ENCODE measurements around the gene MIPOL1. TPM values are rescaled to one million over a fixed set of nuclear protein-coding genes. Genes with fewer than 3 reads are reported as not detected.

MIPOL1 gene
- total and polyA plus RNA-seq, 2 donors (not counting 3 experiments of a cell fraction or from before 2014, with no cell fraction given), result 3.4 to 33.5 TPM

DNA sequence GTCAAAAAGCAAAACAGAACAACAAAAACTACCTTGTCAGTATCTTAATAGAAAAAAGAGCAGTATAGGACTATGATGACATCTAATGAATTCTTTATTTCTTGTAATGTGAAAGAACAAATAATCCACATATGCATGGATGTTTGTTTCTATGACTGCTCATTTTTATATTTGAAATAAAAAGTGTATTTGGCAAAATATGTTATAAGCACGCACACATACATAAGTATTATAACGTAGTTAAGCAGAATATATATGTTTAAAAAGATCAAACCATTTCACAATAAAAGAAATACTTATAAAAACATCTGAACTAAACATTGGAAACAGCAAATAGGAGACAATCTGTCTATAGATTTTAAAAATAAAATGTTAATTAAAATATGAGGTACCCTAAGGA lies 74.8 kb downstream of the MIPOL1 start:
- no TSS peak for BruUV-seq (replicated peaks)
- TF ChIP-seq, protein P1, sequence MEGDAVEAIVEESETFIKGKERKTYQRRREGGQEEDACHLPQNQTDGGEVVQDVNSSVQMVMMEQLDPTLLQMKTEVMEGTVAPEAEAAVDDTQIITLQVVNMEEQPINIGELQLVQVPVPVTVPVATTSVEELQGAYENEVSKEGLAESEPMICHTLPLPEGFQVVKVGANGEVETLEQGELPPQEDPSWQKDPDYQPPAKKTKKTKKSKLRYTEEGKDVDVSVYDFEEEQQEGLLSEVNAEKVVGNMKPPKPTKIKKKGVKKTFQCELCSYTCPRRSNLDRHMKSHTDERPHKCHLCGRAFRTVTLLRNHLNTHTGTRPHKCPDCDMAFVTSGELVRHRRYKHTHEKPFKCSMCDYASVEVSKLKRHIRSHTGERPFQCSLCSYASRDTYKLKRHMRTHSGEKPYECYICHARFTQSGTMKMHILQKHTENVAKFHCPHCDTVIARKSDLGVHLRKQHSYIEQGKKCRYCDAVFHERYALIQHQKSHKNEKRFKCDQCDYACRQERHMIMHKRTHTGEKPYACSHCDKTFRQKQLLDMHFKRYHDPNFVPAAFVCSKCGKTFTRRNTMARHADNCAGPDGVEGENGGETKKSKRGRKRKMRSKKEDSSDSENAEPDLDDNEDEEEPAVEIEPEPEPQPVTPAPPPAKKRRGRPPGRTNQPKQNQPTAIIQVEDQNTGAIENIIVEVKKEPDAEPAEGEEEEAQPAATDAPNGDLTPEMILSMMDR (IDR thresholded peaks at IDR 0.05; ENCODE audit: extremely low read depth in 1 of 2, insufficient read depth in 1 of 2, low read depth in 1 of 2, low read length in 2 of 2), result no peak
- TF ChIP-seq, protein P2, sequence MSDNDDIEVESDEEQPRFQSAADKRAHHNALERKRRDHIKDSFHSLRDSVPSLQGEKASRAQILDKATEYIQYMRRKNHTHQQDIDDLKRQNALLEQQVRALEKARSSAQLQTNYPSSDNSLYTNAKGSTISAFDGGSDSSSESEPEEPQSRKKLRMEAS (IDR thresholded peaks at IDR 0.05; ENCODE audit: insufficient read depth, insufficient read length), result no peak
- TF ChIP-seq GATA2 (IDR thresholded peaks at IDR 0.05; ENCODE audit: insufficient read depth, insufficient read length, low read depth, low read length), result no peak

DNA sequence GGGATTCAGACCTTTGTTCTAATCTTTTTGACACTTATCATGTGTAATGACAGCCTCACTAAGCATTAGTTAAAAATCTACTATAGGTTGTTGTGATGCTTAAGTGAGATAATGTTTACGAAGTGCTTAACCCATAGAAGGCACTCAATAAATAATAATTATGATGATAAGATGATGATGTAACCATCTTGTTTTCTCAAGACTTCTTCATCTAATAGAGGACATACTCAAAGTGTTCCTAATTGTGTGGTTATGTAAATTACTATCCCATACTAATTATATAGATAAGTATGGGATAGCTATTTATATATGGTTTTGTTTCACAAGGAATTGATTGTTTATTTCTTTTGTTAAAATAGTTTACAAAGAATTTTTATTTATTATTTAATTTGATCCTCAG lies 76.9 kb downstream of the MIPOL1 start:
- Histone ChIP-seq H4K20me1 (replicated peaks; ENCODE audit: control insufficient read depth, extremely low read depth, insufficient read depth, low read length) (no peaks in the 10 kb centered on the region), H3K79me2 (ENCODE audit: control insufficient read depth, insufficient read depth, low read length) (no peaks in the 10 kb centered on the region), H3K9me3 (replicated peaks; ENCODE audit: control insufficient read depth, insufficient read depth, low read length) (no peaks in the 10 kb centered on the region), H3K27me3 (ENCODE audit: control insufficient read depth in 2 of 2, insufficient read depth in 2 of 2, low read length in 2 of 2) (no peaks in the 10 kb centered on the region), H2AFZ (ENCODE audit: low read depth, low read length) (no peak overlapping the region), H3K27ac (ENCODE audit: insufficient read depth, low read depth, low read length) (no peak overlapping the region), H3K36me3 (ENCODE audit: control insufficient read depth in 2 of 2, extremely low read depth in 1 of 2, insufficient read depth in 2 of 2, low read length in 2 of 2) (no peaks in the 10 kb centered on the region), H3K4me1 (ENCODE audit: control insufficient read depth, extremely low read depth, insufficient read depth, low read length) (peaks cover 3% of the 10 kb centered on the region), H3K9me1 (replicated peaks; ENCODE audit: control insufficient read depth, extremely low read depth, insufficient read depth, low read length) (no peaks in the 10 kb centered on the region), H3K9ac (replicated peaks; ENCODE audit: extremely low read depth, insufficient read depth, low read length) (no peak overlapping the region), H3K4me2 (ENCODE audit: insufficient read depth, low read length) (no peak overlapping the region), H3K4me3 (replicated peaks in 1 of 3; ENCODE audit: insufficient read depth in 1 of 3, low read depth in 1 of 3, low read length in 3 of 3) (no peak overlapping the region)
- BruUV-seq (replicated peaks), result no TSS peak
- CTCF ChIA-PET, result interaction anchor here (1.5 kb wide), 1 partner anchor 16 kb away, joined by 3 read pairs; no protein-coding TSS in a partner anchor
- intact Hi-C loops (cut with micrococcal nuclease) (no loop called here), dilution Hi-C loops (cut with MboI; ENCODE audit: extremely low pct_ligation_motif_present, low sequenced_read_pairs) (no loop called here)
- no peak for DNase-seq (ENCODE audit: low read depth, low spot score)
- POLR2A ChIA-PET, result no interaction called here
- TF ChIP-seq JUN (IDR thresholded peaks at IDR 0.05; ENCODE audit: borderline replicate concordance, insufficient read depth, insufficient read length, low read depth), result no peak
- no peak for TF ChIP-seq EZH2 (IDR thresholded peaks at IDR 0.05; ENCODE audit: borderline replicate concordance, low read depth, low read length, severe bottlenecking)
- no peak for TF ChIP-seq MYC (IDR thresholded peaks at IDR 0.05; ENCODE audit: low read depth, low read length)
- TF ChIP-seq, protein P2 (IDR thresholded peaks at IDR 0.05; ENCODE audit: insufficient read depth, insufficient read length), result no peak
- no peak for TF ChIP-seq POLR2AphosphoS5 (IDR thresholded peaks at IDR 0.05; ENCODE audit: insufficient read depth, low read depth, low read length)
- no peak for TF ChIP-seq GATA2 (IDR thresholded peaks at IDR 0.05; ENCODE audit: insufficient read depth, insufficient read length, low read depth, low read length)
- TF ChIP-seq POLR2A (IDR thresholded peaks at IDR 0.05; ENCODE audit: low read depth, low read length), result no peak
- TF ChIP-seq FOS (IDR thresholded peaks at IDR 0.05; ENCODE audit: borderline replicate concordance, insufficient read depth, low read length), result no peak
- TF ChIP-seq, protein P1 (IDR thresholded peaks at IDR 0.05; ENCODE audit: extremely low read depth in 1 of 2, insufficient read depth in 1 of 2, low read depth in 1 of 2, low read length in 2 of 2), result no peak
- no peak for FAIRE-seq

More for the DNA sequence above, 74.8 kb downstream of the MIPOL1 start:
- Histone ChIP-seq H3K4me3 (replicated peaks in 1 of 3; ENCODE audit: insufficient read depth in 1 of 3, low read depth in 1 of 3, low read length in 3 of 3) (no peak overlapping the region), H3K4me2 (ENCODE audit: insufficient read depth, low read length) (no peak overlapping the region), H4K20me1 (replicated peaks; ENCODE audit: control insufficient read depth, extremely low read depth, insufficient read depth, low read length) (no peaks in the 10 kb centered on the region), H3K9ac (replicated peaks; ENCODE audit: extremely low read depth, insufficient read depth, low read length) (no peak overlapping the region), H3K27ac (ENCODE audit: insufficient read depth, low read depth, low read length) (no peak overlapping the region), H3K9me3 (replicated peaks; ENCODE audit: control insufficient read depth, insufficient read depth, low read length) (no peaks in the 10 kb centered on the region), H3K9me1 (replicated peaks; ENCODE audit: control insufficient read depth, extremely low read depth, insufficient read depth, low read length) (no peaks in the 10 kb centered on the region), H3K27me3 (ENCODE audit: control insufficient read depth in 2 of 2, insufficient read depth in 2 of 2, low read length in 2 of 2) (no peaks in the 10 kb centered on the region), H3K79me2 (ENCODE audit: control insufficient read depth, insufficient read depth, low read length) (no peaks in the 10 kb centered on the region), H3K4me1 (ENCODE audit: control insufficient read depth, extremely low read depth, insufficient read depth, low read length) (peaks cover 3% of the 10 kb centered on the region), H3K36me3 (ENCODE audit: control insufficient read depth in 2 of 2, extremely low read depth in 1 of 2, insufficient read depth in 2 of 2, low read length in 2 of 2) (no peaks in the 10 kb centered on the region), H2AFZ (ENCODE audit: low read depth, low read length) (no peak overlapping the region)
- DNase-seq (ENCODE audit: low read depth, low spot score), result no peak
- intact Hi-C loops (cut with micrococcal nuclease) (no loop called here), dilution Hi-C loops (cut with MboI; ENCODE audit: extremely low pct_ligation_motif_present, low sequenced_read_pairs) (no loop called here)
- ChIA-PET POLR2A (no interaction called here), CTCF (no interaction called here)
- no peak for FAIRE-seq
